Neural crest cell (in vitro differentiated cells): ENCODE measurements around the gene IBA57. TPM values are rescaled to one million over a fixed set of nuclear protein-coding genes. Genes with fewer than 3 reads are reported as not detected.

ENCODE experiments used
- DNase-seq: peaks from one replicate; pipeline ENCODE4 v3.0.0; 2021; ENCODE audit warnings: low read depth, mixed read lengths, low spot score
- H3K27ac Mint-ChIP-seq: one replicate; pipeline ENCODE4 v1.8.0; 2021; ENCODE audit warnings: mild to moderate bottlenecking, mixed read lengths; ENCODE audit not compliant: unreplicated experiment
- H3K27me3 Mint-ChIP-seq: 2 replicates; pipeline ENCODE4 v1.8.0; 2021; ENCODE audit warnings: low read depth, mild to moderate bottlenecking, mixed read lengths
- H3K36me3 Mint-ChIP-seq: 2 replicates; pipeline ENCODE4 v1.8.0; 2021; ENCODE audit warnings: low read depth, mild to moderate bottlenecking, mixed read lengths
- H3K4me1 Mint-ChIP-seq: 2 replicates; pipeline ENCODE4 v1.8.0; 2021; ENCODE audit warnings: mixed read lengths
- H3K4me3 Mint-ChIP-seq: one replicate; pipeline ENCODE4 v1.8.0; 2021; ENCODE audit warnings: mild to moderate bottlenecking, mixed read lengths
- H3K9me3 Mint-ChIP-seq: 2 replicates; pipeline ENCODE4 v1.8.0; 2021; ENCODE audit warnings: mixed read lengths
- total RNA-seq: library from RNA; stranded (reverse); gene quantifications from 2 replicates; pipeline ENCODE4 v1.2.1, GENCODE V29; 2021
- TF ChIP-seq, protein P1 (sequence below): fragments of 200-600 bp; sonication (generic); conservative IDR thresholded peaks from 2 replicates; pipeline ENCODE4 v1.5.0; 2021; ENCODE audit warnings: antibody characterized with exemption, mild to moderate bottlenecking

The IBA57 gene
- total RNA-seq, 1 donor from 2014 or later, result 10.4 TPM

DNA sequence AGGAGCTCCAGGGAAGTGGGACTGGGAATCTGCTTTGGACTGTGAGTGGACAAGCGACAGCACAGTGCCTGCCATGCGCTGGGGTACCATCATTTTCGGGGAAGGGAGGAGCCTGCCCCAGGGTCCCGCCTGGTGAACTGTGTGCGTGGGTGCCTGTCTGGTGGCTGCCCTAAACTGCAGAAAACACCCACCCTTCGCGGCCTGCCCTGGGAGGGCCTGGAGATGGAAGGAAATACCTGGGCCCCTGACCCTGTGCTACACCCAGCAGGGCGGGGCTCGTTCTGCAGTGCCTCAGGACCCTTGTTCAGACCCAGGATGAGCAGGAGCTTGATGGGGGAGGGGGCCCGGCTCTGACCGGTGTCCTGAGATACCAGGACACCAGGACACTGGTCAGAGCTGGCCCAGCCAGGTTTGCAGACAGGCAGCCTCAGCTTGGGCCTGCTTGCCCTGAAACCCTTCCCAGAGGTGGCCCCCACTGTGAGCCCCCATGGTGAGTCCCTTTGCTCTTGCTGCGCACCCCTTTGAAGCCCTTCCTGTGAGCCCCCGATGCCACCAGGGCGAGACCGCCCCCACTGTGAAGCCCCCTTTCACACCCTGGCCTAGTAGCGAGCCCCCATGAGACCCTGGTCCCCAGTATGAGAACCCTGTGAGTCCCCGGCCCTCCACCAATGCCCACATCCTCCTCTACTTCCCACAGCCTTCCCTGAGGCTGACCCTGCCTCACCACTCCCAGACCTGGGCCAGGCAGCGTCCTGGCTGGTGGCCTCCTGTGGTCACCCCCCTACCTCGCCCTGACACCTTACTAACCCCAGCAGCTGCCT, 13.3 kb upstream of the IBA57 start:
- no peak overlapping the region for H3K4me3 Mint-ChIP-seq
- TF ChIP-seq, protein P1, sequence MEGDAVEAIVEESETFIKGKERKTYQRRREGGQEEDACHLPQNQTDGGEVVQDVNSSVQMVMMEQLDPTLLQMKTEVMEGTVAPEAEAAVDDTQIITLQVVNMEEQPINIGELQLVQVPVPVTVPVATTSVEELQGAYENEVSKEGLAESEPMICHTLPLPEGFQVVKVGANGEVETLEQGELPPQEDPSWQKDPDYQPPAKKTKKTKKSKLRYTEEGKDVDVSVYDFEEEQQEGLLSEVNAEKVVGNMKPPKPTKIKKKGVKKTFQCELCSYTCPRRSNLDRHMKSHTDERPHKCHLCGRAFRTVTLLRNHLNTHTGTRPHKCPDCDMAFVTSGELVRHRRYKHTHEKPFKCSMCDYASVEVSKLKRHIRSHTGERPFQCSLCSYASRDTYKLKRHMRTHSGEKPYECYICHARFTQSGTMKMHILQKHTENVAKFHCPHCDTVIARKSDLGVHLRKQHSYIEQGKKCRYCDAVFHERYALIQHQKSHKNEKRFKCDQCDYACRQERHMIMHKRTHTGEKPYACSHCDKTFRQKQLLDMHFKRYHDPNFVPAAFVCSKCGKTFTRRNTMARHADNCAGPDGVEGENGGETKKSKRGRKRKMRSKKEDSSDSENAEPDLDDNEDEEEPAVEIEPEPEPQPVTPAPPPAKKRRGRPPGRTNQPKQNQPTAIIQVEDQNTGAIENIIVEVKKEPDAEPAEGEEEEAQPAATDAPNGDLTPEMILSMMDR, result no peak
- no peak overlapping the region for H3K27ac Mint-ChIP-seq
- no peaks in the 10 kb centered on the region for H3K27me3 Mint-ChIP-seq
- no peaks in the 10 kb centered on the region for H3K36me3 Mint-ChIP-seq
- no peaks in the 10 kb centered on the region for H3K9me3 Mint-ChIP-seq
- no peak for DNase-seq
- no peaks in the 10 kb centered on the region for H3K4me1 Mint-ChIP-seq

DNA sequence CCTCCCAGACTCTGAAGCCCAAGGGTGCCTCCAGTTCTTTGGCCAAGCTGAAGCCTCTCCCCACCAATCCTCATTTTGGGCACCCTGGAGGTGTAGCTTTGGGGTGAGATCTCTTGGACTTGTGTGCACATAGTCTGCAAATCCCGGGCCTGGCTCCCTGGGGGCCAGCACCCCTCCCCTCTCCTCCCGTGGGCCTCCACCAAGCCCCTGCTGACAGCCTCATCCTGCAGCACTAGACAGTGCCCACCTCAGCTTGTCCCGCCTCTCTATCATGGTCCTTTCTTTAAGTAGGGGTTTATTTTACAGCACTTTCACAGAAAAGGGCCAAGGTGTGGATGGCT, 12.7 kb upstream of the IBA57 start:
- no peak overlapping the region for H3K4me3 Mint-ChIP-seq
- H3K27me3 Mint-ChIP-seq, result no peaks in the 10 kb centered on the region
- H3K27ac Mint-ChIP-seq, result no peak overlapping the region
- TF ChIP-seq, protein P1, result no peak
- no peaks in the 10 kb centered on the region for H3K36me3 Mint-ChIP-seq
- no peak for DNase-seq
- no peaks in the 10 kb centered on the region for H3K4me1 Mint-ChIP-seq
- H3K9me3 Mint-ChIP-seq, result no peaks in the 10 kb centered on the region

DNA sequence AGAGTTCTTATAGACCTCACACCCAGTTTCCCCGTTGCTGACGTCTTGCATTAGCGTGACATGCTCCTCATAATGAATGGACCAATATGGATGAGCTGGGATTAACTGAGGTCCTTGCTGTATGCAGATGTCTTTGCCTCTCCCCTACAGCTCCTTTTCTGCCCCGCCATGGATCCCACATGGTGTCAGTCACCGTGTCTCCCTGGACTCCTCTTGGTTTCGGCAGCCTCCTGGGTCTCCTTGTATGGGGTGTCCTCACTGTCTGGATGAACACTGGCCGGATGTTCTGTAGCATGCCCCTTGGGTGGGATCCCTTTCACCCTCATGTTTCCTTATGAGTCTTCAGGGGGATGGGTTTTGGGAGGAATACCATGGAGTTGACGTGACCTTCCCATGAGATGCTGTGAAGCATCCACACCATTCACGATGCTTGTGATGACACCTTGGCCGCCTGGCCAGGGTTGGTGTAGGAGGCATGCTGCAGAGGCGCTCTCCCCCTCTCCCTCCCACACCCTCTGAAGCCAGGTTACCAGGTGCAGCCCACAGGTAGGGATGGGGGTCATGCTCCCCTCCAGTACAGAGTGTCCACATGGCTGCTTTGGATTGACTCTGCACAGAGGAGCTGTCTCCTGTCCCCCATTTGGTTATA, 11.5 kb upstream of the IBA57 start:
- no peaks in the 10 kb centered on the region for H3K9me3 Mint-ChIP-seq

DNA sequence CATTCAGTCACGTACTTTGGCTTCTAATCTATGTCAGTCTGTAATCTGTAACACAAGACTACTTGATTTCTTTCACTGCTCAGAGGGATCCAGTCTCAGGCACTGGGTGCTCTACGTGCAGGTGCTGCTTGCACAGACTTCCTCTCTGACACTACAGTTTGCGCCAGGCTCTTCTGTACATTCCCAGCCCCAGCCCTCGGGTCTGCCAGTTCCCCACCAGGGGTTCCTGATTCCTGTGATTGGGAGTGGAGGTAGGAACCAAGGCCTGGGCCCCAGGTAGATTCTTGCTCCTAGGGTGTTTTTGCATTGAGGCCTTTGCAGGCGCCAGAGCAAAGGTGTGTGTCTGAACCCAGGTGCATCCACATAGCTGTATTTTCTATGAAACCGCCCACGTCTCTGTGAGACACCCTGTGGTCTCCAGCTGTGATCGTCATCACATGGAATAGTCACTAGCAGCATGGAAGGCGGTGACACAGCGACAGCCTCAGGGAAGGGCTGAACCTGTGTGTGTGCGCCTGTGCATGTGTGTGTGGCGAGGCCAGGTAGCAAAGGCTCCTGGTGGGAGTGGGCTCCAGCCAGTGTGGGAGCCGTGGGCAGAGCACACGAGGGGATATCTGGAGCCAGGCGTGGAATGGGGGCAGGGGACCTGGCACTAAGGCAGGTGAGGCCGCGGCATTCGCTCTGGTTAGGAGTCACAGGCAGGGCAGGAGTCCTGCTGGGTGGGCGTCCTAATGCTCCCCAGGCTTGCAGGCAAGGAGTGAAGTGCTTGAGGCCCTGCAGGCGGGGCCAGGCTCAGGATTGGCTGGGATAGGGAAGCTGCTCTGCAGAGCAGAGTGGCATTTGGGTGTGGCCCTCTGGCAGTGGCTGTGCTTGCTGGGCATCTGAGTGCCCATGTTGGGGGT, 10.7 kb upstream of the IBA57 start:
- Mint-ChIP-seq H3K9me3 (no peaks in the 10 kb centered on the region), H3K4me1 (no peaks in the 10 kb centered on the region), H3K4me3 (no peak overlapping the region), H3K27ac (peak overlapping the region; percentile 73), H3K36me3 (no peaks in the 10 kb centered on the region), H3K27me3 (no peaks in the 10 kb centered on the region)
- no peak for DNase-seq
- TF ChIP-seq, protein P1, result no peak

More for the DNA sequence above, 11.5 kb upstream of the IBA57 start:
- TF ChIP-seq, protein P1, result no peak
- H3K27me3 Mint-ChIP-seq, result no peaks in the 10 kb centered on the region
- H3K27ac Mint-ChIP-seq, result peak overlapping the region; percentile 73
- no peak for DNase-seq
- H3K4me1 Mint-ChIP-seq, result no peaks in the 10 kb centered on the region
- no peak overlapping the region for H3K4me3 Mint-ChIP-seq
- no peaks in the 10 kb centered on the region for H3K36me3 Mint-ChIP-seq
